SW480 (cell line): ENCODE results near the gene PDLIM5.
"Not testable (repeated sequence)": the region's sequence is repeated elsewhere in the genome, so short reads cannot be mapped to it uniquely, and the experiment has no call there.

ENCODE experiments used
- DNase-seq: peaks from one replicate; pipeline ENCODE4 v3.0.0-alpha.2; 2016; ENCODE audit warnings: low spot score

PDLIM5 gene

DNA sequence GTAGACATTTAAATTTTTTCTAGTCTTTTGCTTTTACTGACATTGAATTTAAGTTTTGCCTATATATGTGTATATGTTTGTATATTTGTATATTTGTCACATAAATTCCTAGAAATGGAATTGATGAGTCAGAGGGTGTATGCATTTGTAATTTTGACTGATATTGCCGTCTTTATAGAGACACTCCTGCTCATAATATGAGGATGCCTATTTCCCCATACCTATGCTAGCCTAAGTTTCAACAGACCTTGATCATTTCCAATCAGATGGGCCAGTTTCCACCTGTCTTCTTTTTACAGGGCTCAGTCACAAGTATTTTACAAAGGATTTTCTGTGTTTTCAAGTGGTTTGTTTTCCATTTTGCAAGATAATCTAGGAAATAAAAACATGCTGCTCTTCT is 10.8 kb downstream of the PDLIM5 start:
- no peak for DNase-seq

DNA sequence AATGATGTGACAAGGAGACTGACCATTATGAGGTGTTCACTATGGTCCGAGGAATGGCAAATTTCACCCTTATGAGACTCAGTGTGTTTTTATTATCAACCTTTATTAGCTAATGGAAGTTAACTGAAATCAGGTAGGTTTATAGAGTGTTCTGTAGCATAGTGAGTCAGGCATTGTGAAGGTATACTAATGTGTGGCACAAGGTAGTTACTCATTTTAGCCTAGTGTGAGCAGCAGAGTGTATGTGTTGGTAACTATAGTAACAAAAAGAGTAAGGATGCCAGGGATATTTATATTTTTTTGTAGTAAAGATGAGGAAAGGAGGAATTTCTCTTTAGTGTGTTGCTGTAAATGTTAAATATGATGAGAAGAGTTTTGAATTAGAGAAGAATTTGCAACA is 12.0 kb downstream of the PDLIM5 start:
- no peak for DNase-seq

DNA sequence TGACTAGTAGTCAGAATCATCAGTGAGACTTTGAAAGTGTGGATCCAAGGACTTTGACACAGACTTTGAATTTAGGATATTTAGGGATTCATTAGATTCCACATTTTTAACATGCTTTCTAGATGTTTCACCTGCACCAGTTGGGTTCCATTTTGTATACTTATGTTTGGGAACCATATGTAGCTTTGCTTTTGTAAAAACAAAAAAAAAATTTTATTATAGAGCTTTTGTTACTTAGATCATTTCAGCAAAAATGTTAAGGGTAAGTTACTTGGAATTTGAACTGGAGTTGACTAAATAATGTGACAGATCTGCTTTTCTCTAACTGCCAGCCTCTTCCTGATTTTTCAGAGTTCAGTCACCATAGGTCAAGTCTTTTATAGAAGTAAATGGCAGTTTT is 14.6 kb downstream of the PDLIM5 start:
- no peak for DNase-seq

- DNase-seq: no peak
Observed at GRCh38 chr4:94466923-94467322, 15.2 kb downstream of the PDLIM5 start.

GRCh38 chr4:94468093-94468769 is 16.5 kb downstream of the PDLIM5 start:
- DNase-seq: no peak

DNA sequence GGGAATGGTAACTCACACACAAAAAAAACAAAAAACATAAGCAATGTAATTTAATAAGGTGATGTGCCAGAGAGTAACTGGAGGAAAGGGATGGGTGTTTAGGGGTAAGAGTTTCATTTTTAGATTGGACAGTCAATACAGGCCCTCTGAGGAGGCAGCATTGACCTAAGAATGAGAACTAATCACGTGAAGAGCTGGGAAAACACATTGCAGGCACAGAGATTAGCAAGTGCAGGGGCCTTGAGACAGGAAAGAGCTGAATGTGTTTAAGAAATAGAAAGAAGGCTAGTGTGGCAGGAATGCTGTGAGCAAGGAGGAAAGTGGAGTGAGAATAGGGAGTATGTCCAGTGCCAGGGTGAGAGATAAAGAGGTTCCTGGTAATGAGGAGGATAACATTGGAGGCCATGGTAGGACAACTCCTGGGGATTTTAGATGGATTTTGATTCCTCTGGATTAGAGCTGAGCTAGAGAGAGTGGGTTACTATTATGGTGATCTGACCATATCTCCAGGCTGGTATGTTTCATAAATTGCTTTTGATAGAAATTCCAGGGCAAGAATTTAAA is 17.6 kb downstream of the PDLIM5 start:
- DNase-seq: no peak

- no peak for DNase-seq
Observed at GRCh38 chr4:94470132-94470531, 18.4 kb downstream of the PDLIM5 start.

GRCh38 chr4:94470782-94471181 is 19.0 kb downstream of the PDLIM5 start:
- not testable (repeated sequence) for DNase-seq

DNA sequence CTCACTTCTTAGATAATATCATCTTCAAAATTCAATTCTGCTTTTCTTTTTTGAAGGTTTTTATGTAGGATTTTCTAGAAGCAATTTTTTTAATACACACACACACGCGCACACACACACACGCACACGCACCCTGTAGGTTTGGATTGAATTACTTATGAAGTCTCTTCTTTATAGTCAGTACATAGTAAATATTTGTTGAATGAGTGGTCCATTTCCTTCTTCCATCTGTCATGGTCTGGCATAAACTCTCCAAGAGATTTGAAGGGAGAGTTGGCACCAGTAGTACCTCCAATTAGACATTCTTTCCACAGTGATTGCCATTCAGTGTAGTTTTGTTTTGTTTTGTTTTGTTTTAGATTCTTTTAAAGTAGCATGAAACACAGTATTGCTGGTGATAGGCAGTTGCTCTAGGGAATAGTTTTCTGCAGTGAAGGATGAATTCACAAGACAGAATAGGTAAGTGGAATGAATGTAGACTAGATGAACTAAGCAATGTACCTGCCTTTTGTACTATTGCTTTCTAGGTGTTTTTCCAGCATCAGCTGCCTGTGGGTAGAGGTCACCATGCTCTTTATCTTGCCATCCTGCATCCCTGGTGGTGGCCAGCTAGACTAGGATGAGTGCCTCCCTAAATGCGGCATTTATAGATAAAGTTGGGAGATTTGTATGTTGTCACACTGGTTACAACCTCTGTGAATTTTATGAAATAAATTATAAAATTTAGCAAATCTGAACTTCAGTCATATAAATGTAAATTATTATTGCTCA is 20.5 kb downstream of the PDLIM5 start:
- no peak for DNase-seq

DNA sequence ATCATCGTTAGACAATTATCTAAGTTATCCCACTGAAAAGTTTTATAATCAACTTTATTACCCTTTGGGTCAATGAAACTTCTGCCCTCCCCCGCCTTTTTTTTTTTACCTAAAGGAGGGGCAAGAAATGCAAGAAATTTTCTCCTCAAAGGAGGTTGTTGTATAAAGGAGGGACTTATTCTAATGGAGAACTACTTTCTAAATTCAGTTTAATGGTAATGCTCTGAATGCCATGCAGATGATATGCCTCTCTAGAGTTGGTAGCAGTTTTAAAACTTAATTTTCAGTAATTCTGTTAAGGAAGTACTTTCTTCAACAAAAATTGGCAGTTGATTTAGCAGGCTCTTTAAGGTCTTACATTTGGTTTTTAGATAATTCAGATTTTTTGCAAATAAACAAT is 23.3 kb downstream of the PDLIM5 start:
- no peak for DNase-seq

- DNase-seq: no peak
Observed at GRCh38 chr4:94475794-94476193, 24.1 kb downstream of the PDLIM5 start.

DNA sequence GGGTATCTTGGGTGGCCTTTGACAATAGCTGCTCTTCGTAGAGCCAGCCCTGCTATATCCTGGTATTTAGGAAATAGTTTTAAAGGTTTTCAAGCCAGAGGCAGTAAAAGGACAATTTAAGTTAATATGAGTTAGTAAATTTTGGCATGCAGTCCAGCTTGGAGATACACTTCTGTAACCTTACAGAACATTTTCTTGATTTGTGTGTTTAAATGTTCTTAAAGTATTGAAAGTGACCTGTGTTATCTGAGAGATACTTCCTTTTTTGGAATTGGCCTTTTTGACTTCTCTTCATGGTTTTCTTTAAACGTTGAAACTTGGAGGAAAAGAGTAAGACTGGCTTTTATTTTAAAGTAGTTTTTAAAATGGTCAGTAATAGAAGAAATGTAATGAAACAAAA is 25.5 kb downstream of the PDLIM5 start:
- DNase-seq: no peak

GRCh38 chr4:94478805-94479204 is 27.1 kb downstream of the PDLIM5 start:
- DNase-seq: not testable (repeated sequence)

- no peak for DNase-seq
Observed at GRCh38 chr4:94479358-94480141, 27.8 kb downstream of the PDLIM5 start.

DNA sequence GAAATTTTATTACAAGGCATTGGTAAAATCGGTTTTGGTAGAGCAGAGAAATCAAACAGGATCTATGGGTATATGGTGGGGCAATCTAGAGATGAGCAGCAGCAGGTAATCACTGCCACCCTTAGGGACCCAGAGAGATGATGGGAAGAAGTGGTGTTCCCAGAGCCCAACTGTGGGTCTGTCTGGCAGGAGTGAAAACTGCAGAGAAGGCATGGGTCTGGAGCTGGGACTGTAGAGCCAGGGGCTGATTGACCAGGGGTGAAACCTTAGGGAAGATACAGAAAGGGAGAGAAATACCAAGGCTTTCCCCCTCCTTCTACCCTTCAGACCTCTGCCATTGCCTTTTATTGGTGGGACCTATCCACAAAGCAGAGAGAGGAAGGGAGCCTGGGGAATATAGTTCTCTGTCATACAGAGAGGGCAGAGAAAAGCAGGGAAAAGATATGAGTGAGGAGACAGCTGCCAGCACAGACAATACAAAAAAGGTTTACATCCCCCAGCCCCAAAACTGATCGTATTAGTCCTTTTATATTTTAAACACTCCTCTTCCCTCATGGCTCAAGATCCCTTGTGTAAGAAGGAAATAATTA is 28.7 kb downstream of the PDLIM5 start:
- no peak for DNase-seq

GRCh38 chr4:94483895-94484294 is 32.2 kb downstream of the PDLIM5 start:
- DNase-seq: no peak

GRCh38 chr4:94484818-94485217 is 33.1 kb downstream of the PDLIM5 start:
- DNase-seq: no peak

GRCh38 chr4:94486372-94486801 is 34.6 kb downstream of the PDLIM5 start:
- no peak for DNase-seq

DNA sequence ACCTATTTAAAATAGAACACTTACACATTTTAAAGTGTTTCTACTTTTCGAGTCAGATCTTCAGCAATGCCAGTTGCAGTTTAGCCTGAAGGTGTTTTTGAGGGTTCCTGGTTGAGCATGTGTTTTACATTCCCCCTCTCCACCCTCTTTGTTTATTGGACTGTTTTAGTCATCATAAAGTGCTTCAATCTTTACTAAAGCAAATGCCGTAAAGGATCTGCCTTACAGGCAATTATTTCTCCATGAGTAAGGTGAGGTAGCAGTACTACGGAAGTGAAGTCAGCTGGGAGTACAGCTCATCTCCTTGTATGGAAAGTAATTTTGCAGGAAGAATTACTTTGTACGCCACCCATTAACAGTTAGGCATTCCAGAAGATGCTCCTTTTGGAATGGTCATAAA is 36.9 kb downstream of the PDLIM5 start:
- DNase-seq: no peak

DNA sequence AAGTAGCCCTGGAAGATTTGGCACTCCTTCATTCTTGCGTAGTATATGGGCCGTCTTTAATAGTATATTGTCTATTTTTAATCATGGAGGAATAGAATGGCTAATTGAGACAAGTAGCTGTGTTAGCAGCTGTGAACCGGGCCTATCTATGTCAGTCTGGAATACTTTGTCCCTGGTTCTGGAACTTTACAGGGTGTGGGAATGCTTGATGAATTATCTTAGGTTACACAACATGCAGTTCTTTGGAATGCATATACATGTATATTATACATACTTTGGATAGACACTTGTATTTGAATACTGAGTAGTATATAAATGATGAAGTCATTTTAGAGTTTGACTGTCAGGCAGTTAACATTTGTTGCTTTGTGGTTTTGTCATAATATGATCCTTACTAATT is 37.4 kb downstream of the PDLIM5 start:
- no peak for DNase-seq

GRCh38 chr4:94490437-94490836 is 38.7 kb downstream of the PDLIM5 start:
- DNase-seq: no peak

- no peak for DNase-seq
Observed at GRCh38 chr4:94491322-94491721, 39.6 kb downstream of the PDLIM5 start.
